Spleen (tissue), 3 donors: Measurements from ENCODE around the gene SPACA6.

Source experiments
- POLR2A ChIP-seq, 3 donors: fragments of 450-650 bp; IDR thresholded peaks; one replicate each; pipeline ENCODE4 v1.5.1; 2017; ENCODE audit warnings: antibody characterized with exemption in 3 of 3, mild to moderate bottlenecking in 1 of 3
- POLR2AphosphoS5 ChIP-seq, 3 donors: sonication (generic); formaldehyde crosslinking; IDR thresholded peaks; one replicate each; pipeline ENCODE4 v1.5.1; 2017; ENCODE audit warnings: antibody characterized with exemption in 3 of 3

GRCh38 chr19:51704626-51705025 is 11.5 kb downstream of the SPACA6 start:
- TF ChIP-seq POLR2AphosphoS5 (IDR thresholded peaks at IDR 0.05) (no peak), POLR2A (IDR thresholded peaks at IDR 0.05) (no peak)
